Measurements from ENCODE around the gene RABGEF1.
"Not testable (repeated sequence)": the region's sequence is repeated elsewhere in the genome, so short reads cannot be mapped to it uniquely, and the experiment has no call there.

Gene RABGEF1

GRCh38 chr7:66740302-66740979 is at the start of gene RABGEF1:
RABGEF1 (plus strand) TSS chr7:66740733; CDS start chr7:66771900, 31,167 bp downstream.
- peaks cover 10% of the 10 kb centered on the region for H3K9me3 Mint-ChIP-seq
- H3K4me3 Mint-ChIP-seq = peak within 1 kb of the TSS; percentile 92 to 94 (median 93)
- peaks cover 12% of the 10 kb centered on the region for H3K4me1 Mint-ChIP-seq
- peak within 1 kb of the TSS; percentile 80 to 95 (median 95) for H3K27ac Mint-ChIP-seq
- H3K36me3 Mint-ChIP-seq (ENCODE audit: low read depth) = peaks cover 19% of the 10 kb centered on the region
- TF ChIP-seq CTCF (IDR thresholded peaks at IDR 0.05; ENCODE audit: unreplicated experiment in 3 of 3) = no peak
- H3K27me3 Mint-ChIP-seq (ENCODE audit: low read depth) = no peaks in the 10 kb centered on the region

- peaks cover under 1% of the 10 kb centered on the region for H3K9me3 Mint-ChIP-seq
- no peak overlapping the region for H3K4me3 Mint-ChIP-seq
- H3K27ac Mint-ChIP-seq = no peak overlapping the region
- TF ChIP-seq CTCF (IDR thresholded peaks at IDR 0.05; ENCODE audit: unreplicated experiment in 3 of 3) = no peak
- H3K27me3 Mint-ChIP-seq (ENCODE audit: low read depth) = no peaks in the 10 kb centered on the region
- H3K4me1 Mint-ChIP-seq = peaks cover 4% of the 10 kb centered on the region
- peaks cover 8% of the 10 kb centered on the region for H3K36me3 Mint-ChIP-seq (ENCODE audit: low read depth)
Measured at GRCh38 chr7:66693331-66693730, 47.2 kb upstream of the RABGEF1 start.

GRCh38 chr7:66694286-66694685 is 46.2 kb upstream of the RABGEF1 start:
- H3K4me3 Mint-ChIP-seq = no peak overlapping the region
- H3K9me3 Mint-ChIP-seq = no peaks in the 10 kb centered on the region
- H3K36me3 Mint-ChIP-seq (ENCODE audit: low read depth) = peaks cover 6% of the 10 kb centered on the region
- no peak overlapping the region for H3K27ac Mint-ChIP-seq
- no peaks in the 10 kb centered on the region for H3K27me3 Mint-ChIP-seq (ENCODE audit: low read depth)
- peaks cover 4% of the 10 kb centered on the region for H3K4me1 Mint-ChIP-seq
- no peak for TF ChIP-seq CTCF (IDR thresholded peaks at IDR 0.05; ENCODE audit: unreplicated experiment in 3 of 3)

GRCh38 chr7:66695417-66695816 is 45.1 kb upstream of the RABGEF1 start:
- not testable (repeated sequence) for H3K27me3 Mint-ChIP-seq (ENCODE audit: low read depth); H3K4me1 Mint-ChIP-seq; H3K9me3 Mint-ChIP-seq; H3K4me3 Mint-ChIP-seq; H3K36me3 Mint-ChIP-seq (ENCODE audit: low read depth); H3K27ac Mint-ChIP-seq

- not testable (repeated sequence) for H3K27ac Mint-ChIP-seq; H3K4me1 Mint-ChIP-seq; H3K27me3 Mint-ChIP-seq (ENCODE audit: low read depth); H3K9me3 Mint-ChIP-seq; H3K4me3 Mint-ChIP-seq; H3K36me3 Mint-ChIP-seq (ENCODE audit: low read depth)
Measured at GRCh38 chr7:66696134-66696533, 44.4 kb upstream of the RABGEF1 start.

GRCh38 chr7:66696774-66697191 is 43.8 kb upstream of the RABGEF1 start:
- Mint-ChIP-seq H3K36me3 (ENCODE audit: low read depth) (peaks cover 11% of the 10 kb centered on the region), H3K9me3 (no peaks in the 10 kb centered on the region), H3K4me1 (peaks cover 4% of the 10 kb centered on the region), H3K4me3 (no peak overlapping the region), H3K27ac (no peak overlapping the region), H3K27me3 (ENCODE audit: low read depth) (no peaks in the 10 kb centered on the region)
- TF ChIP-seq CTCF (IDR thresholded peaks at IDR 0.05; ENCODE audit: unreplicated experiment in 3 of 3) = no peak

All from nephron (organoid).